GM19372 (cell line): Measurements from ENCODE around the gene KRT17.
"Not testable (repeated sequence)": the region's sequence is repeated elsewhere in the genome, so short reads cannot be mapped to it uniquely, and the experiment has no call there.

Experiments used
- ATAC-seq: cut with Tn5 transposase; IDR thresholded peaks from one replicate; pipeline ENCODE4 v1.9.1; 2021; ENCODE audit warnings: mild to moderate bottlenecking, low read depth, moderate library complexity; ENCODE audit not compliant: unreplicated experiment

Gene KRT17

DNA sequence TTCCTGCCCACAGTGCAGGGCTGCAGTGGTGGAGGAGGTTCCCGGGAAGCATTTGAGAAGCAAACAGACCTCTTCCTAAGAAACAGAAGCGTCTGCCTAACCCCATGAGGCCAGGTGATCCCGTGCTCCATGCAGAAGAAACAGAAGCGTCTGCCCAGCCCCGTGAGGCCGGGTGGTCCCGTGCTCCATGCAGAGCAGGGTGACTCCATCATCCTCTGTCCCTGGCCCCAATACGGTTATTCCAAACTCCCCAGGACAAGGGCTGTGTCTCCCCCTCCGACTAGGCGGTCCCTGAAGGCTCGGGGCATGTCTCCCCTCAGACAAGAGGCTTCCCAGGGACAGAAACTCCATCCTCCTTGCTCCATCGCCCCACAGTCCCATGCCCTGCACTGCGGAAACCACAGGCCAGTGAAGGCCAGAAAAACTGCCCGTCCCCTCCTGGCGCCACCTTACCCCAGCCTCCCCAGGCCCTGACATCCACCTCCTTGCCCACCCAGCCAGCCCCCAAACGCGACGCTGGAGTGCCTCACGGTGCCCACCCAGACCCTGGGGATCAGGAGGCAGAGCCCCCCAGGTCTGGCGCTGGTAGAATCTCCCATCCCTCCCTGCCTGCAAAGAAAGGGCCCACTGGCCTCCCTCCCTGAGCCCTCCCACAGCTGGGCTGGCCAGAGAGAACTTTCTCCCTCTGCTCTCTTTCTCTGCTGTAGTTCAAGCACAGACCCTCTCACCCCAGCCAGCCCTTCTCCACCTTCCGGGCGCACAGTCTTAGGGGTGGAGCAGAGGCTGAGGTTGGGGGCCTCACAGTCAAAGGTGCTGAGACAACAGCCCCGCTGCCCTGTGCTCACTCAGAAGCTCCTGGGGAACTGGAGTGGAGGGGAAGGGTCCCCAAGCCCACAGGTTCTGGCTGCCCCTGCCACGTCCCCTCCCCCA, 30.6 kb upstream of the KRT17 start:
- ATAC-seq: no peak

- no peak for ATAC-seq
Observed at GRCh38 chr17:41653892-41654677, 29.7 kb upstream of the KRT17 start.

DNA sequence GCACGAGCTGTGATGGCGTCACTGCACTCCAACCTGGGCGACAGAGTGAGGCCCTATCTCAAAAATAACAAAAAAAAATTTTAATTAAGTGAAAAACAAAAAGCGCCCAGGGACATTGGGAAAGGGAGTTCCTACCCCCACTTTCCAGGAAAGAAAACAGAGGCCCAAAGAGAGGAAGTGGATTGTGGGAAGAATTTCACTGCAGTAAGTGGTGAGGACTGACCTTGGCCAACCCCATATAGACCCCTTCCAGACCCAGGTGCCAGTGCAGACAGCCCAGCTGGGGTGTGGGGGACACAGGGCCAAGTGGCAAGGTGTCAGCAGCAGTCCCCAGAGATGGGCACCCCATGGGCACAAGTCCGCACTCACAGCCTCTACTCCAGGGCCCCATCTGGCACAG, 29.0 kb upstream of the KRT17 start:
- no peak for ATAC-seq

- ATAC-seq: no peak
Observed at GRCh38 chr17:41652461-41652970, 28.1 kb upstream of the KRT17 start.

DNA sequence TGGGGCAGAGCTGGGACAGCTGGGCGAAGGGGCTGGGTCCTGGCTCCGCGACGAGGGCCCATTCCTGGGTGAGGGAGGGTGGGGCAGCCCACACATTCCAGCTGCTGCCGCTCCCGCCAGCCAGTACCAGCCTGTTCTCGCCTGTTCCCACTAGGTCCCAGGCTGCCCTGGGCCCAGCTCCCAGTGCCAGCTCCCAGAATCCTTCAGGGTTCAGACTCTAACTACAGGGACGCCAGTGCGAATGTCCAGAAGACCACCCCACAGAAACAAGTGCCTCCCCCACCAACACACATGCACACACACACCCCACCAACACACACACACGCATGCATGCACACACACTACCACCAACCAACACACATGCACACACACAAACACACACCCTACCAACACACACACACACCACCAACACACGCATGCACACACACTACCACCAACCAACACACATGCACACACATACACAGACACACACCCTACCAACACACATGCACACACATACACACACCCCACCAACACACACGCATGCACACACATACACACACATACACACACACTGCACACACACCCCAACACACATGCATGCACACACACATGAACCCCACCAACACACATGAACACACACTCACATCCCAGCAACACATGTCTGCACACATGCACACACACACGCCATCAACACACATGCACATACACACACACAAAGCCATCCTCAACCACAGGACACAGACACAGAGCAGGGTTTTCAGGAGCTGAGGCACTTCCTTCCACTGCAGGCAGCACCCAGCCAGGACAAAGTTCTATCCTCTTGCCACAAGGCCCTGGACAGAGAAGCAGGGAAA, 27.5 kb upstream of the KRT17 start:
- no peak for ATAC-seq

DNA sequence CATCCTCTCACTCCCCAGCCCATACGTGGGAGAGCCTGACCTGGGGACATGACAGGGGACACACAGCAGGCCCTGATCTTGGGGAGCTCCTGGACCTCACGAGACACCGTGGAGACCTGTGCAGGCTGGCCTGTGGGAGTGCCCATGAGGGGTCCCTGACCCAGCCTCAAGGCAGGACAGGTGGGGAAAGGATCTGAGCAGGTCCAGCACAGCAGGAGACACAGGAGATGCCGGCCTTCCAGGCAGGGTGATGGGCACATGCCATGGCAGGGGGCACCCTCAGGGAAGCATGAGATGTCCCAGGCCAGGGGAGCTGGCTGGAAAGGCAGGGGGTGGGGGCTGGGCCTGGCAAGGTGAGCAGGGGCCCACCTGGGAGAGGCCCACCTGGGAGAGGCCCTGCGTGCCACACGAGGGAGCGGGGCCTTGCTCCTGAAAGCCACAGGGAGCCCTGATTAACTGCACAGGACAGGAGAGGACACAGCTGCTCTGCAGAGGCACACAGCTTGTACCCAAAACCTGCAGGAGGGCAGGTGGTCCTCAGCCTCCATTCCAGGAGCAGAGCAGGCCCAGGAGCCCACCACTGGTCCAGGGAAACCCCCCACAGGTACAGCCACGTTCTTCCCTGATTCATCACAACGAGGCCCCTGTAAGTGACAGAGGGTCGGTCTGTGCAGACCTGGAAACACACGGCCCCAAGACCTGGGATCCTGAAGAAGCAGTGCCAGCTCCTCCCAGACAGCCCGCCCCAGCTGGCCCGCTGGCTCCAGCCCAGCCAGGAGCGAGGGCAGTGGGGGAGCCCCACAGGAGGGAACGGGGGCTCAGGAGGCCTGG, 26.6 kb upstream of the KRT17 start:
- ATAC-seq: no peak

- ATAC-seq: no peak
Observed at GRCh38 chr17:41649923-41650519, 25.6 kb upstream of the KRT17 start.

DNA sequence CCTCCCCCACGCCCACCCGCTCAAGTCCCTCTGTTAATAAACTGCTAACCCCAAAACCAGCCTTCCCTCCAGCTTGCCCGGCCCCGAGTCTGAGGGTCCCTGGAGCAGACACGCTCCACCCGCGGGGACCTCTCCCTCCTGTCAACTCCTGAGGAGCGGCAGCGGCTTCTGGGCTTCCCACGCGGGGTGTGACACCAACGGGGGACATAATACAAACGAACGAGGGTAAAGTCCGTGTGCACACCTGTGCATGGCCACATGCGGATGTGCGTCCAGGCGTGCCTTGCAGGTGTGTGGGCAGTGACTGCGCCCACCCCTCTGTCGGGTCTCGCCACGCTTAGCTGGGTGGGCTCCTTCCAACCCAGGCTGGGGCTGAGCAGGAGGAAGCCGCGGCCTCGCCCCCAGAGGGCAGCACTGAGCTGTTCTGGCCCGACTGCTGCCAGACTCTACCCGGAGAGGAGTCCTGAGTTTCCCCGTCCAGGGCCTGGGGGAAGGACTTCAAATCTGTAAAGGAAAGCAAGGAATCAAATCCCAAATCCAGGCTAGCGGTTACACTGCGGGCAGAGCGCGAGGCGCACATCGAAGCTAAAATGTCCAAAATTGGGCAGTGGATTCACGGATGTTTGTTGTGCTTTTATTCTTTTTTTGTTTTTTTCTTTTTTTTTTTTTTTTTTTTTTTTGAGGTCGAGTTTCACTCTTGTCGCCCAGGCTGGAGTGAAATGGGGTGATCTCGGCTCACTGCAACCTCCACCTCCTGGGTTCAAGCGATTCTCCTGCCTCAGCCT, 24.2 kb upstream of the KRT17 start:
- no peak for ATAC-seq

GRCh38 chr17:41647940-41648410, 23.6 kb upstream of the KRT17 start:
- no peak for ATAC-seq

GRCh38 chr17:41647038-41647813, 22.9 kb upstream of the KRT17 start:
- ATAC-seq: no peak

GRCh38 chr17:41642252-41643156, 18.1 kb upstream of the KRT17 start:
- no peak for ATAC-seq

DNA sequence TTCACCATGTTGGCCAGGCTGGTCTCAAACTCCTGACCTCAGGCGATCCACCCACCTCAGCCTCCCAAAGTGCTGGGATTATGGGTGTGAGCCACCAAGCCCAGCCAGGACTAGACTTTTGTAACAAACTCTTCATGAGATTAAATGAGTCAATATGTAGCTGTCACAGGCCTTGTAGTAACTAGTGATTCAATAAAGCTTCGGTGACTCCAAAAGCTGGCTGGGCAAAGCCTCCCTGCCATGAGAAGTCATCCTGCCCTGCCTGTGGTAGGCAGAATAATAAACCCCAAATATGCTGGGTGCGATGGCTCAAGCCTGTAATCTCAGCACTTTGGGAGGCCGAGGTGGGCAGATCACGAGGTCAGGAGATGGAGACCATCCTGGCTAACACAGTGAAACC, 16.2 kb upstream of the KRT17 start:
- not testable (repeated sequence) for ATAC-seq

- ATAC-seq: no peak
Observed at GRCh38 chr17:41639492-41640473, 15.4 kb upstream of the KRT17 start.

DNA sequence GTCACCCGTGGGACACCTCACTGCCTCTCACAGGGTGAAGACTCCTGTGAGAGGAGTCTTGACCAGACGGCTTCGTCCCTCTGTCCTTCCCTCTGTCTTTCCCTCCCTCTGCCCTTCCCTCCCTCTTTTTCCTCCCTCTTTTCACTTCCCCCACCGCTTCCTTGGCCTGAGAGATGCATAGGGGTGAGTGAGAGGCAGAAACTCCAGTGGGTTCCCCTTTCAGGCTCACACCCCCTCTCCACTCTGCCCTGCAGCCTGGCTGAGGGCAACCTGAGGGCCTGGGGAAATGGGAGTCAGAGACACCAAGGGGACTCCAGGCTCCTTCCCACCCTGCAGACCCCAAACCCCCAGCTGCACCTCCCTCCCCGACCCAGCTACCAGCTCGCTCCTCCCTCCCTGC, 14.6 kb upstream of the KRT17 start:
- no peak for ATAC-seq

GRCh38 chr17:41638194-41638593, 13.8 kb upstream of the KRT17 start:
- ATAC-seq: no peak
